Bronchial epithelial cell (primary cell): ENCODE results near the gene HK3. TPM values are rescaled to one million over a fixed set of nuclear protein-coding genes. Genes with fewer than 3 reads are reported as not detected.

ENCODE experiments used
- DNase-seq: peaks from one replicate; pipeline ENCODE4 v3.0.0-alpha.2; 2010; ENCODE audit warnings: low read depth
- FAIRE-seq: peaks from 2 replicates; lab custom pipeline; 2011; peaks lifted over from hg19 to GRCh38; lab: Jason Lieb, UNC
- H3K27me3 ChIP-seq: 2 replicates; pipeline ENCODE4 v1.5.1; 2011; ENCODE audit warnings: low read length; ENCODE audit not compliant: control insufficient read depth, insufficient read depth
- H3K36me3 ChIP-seq: 2 replicates; pipeline ENCODE4 v1.5.1; 2011; ENCODE audit warnings: low read length; ENCODE audit not compliant: control insufficient read depth, insufficient read depth
- H3K4me3 ChIP-seq: 2 replicates; pipeline ENCODE4 v1.5.1; 2011; ENCODE audit warnings: mild to moderate bottlenecking, low read depth, low read length, control low read depth
- total RNA-seq: library from RNA; depleted of rRNA; stranded (reverse); fragments of >200 nt; gene quantifications from 2 replicates; pipeline ENCODE4 v1.2.1, GENCODE V29; 2014
- TF ChIP-seq, protein P1 (sequence below): IDR thresholded peaks from 2 replicates; pipeline ENCODE4 v1.5.1; 2011; ENCODE audit warnings: mild to moderate bottlenecking, moderate library complexity, low read length, control low read depth, inconsistent platforms; ENCODE audit not compliant: insufficient read depth, severe bottlenecking

The HK3 gene
- total RNA-seq, 1 donor from 2014 or later, result under 0.01 TPM

DNA sequence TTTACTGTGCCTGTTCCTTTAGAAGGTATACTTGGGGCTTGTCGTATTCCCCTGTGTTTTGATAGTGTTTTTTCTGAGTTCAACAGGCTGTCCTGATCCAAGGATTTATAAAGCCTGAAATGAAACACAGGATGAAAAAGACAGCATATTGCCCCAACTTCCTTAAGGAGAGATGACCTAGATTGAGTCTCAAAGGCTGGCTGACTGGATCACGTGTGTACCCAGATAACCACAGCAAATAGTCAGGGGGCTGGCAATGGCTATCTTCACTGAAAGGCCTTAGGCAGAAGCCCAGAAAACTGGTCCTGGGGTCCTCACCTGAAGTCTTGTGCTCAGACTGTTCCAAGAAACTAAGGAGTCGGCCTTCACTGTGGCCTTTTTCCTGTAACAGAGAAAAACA is 7.7 kb upstream of the HK3 start:
- no peaks in the 10 kb centered on the region for H3K27me3 ChIP-seq
- TF ChIP-seq, protein P1, sequence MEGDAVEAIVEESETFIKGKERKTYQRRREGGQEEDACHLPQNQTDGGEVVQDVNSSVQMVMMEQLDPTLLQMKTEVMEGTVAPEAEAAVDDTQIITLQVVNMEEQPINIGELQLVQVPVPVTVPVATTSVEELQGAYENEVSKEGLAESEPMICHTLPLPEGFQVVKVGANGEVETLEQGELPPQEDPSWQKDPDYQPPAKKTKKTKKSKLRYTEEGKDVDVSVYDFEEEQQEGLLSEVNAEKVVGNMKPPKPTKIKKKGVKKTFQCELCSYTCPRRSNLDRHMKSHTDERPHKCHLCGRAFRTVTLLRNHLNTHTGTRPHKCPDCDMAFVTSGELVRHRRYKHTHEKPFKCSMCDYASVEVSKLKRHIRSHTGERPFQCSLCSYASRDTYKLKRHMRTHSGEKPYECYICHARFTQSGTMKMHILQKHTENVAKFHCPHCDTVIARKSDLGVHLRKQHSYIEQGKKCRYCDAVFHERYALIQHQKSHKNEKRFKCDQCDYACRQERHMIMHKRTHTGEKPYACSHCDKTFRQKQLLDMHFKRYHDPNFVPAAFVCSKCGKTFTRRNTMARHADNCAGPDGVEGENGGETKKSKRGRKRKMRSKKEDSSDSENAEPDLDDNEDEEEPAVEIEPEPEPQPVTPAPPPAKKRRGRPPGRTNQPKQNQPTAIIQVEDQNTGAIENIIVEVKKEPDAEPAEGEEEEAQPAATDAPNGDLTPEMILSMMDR, result no peak
- H3K36me3 ChIP-seq, result peaks cover 20% of the 10 kb centered on the region
- H3K4me3 ChIP-seq, result no peak overlapping the region
- DNase-seq (no peak), FAIRE-seq (no peak)

DNA sequence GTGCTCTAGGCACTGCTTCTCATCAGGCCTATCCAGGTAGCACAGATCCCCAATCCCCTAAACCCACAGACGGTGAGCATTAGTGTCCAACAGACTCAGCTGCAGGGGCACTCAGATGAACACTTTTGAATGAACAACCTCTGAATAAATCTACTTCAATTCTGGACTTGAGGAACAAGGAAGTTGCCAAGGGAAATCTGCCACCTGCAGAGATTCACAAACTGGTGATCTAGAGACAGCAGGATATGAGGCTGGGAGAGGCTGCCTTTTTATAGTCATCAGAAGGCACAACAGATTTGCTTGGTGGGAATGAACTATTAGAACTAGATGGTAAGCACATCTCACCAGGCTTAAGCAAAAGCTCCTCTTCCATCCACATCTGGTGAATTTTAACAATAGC is 7.0 kb upstream of the HK3 start:
- Histone ChIP-seq H3K36me3 (peaks cover 19% of the 10 kb centered on the region), H3K4me3 (no peak overlapping the region), H3K27me3 (no peaks in the 10 kb centered on the region)
- TF ChIP-seq, protein P1, result no peak
- no peak for FAIRE-seq
- DNase-seq, result no peak

DNA sequence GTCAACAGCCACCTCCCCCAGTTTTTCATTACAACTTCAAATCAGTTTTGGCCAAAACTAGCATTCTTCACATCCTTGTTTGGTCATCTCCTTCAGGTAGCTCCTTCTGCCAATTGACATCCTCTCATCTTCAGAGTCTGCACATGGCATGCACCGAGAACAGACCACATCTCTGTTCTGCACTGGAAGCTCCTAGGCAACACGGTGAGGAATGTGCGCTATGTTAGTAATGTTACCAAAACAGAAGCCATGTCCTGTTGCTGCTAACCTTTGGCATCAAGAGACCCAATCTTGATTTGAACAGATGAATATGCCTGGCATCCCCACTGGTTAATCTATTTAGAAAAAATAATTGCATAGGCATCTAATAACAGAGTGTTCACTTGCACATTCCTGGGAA is 5.1 kb upstream of the HK3 start:
- no peak for FAIRE-seq
- TF ChIP-seq, protein P1, result no peak
- no peak for DNase-seq
- H3K4me3 ChIP-seq, result no peak overlapping the region
- peaks cover 19% of the 10 kb centered on the region for H3K36me3 ChIP-seq
- no peaks in the 10 kb centered on the region for H3K27me3 ChIP-seq

GRCh38 chr5:176902911-176903664 is 3.9 kb upstream of the HK3 start:
- TF ChIP-seq, protein P1, result no peak
- no peak overlapping the region for H3K4me3 ChIP-seq
- peaks cover 13% of the 10 kb centered on the region for H3K36me3 ChIP-seq
- FAIRE-seq (no peak), DNase-seq (no peak)
- no peaks in the 10 kb centered on the region for H3K27me3 ChIP-seq

DNA sequence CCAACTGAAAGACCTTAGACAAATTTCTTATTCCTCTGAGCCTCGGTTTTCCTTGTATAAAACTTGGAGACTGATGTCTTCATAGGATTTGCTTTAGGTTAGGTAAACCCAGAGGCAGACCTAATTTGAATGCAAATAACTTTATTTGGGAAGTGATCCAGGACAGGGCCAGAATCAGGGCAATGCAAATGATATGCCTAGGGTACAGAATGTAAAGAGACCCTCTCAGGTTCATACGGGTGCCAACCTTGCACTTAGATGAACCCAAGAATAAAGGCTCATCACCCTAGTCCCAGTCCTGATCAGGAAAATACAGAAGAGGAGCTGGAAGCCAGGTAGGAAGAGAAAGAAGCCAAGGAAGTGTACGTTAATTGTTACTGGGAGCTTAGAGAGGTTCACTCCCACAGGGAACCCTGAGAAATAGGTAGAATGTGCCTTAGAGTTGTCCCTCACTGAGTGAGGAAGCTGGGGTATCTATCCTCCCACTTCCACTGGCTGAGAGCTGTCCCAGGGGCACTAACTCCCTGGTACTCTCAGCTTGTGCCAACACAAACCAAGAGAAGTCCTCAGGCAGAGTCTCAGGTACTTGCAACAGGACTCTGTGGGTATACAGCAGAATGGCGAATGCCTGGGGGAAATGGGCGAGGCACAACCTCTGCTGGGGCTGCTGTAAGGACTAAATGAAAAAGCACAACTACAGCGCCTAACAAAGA is 3.1 kb upstream of the HK3 start:
- no peak for FAIRE-seq
- DNase-seq, result no peak
- Histone ChIP-seq H3K27me3 (no peaks in the 10 kb centered on the region), H3K36me3 (peaks cover 11% of the 10 kb centered on the region), H3K4me3 (no peak overlapping the region)
- TF ChIP-seq, protein P1, result no peak
